GM18526 (cell line): ENCODE data around the gene FKBP5.

Source experiments
- POLR2A ChIP-seq: IDR thresholded peaks from 3 replicates; pipeline ENCODE4 v1.6.1; 2011; ENCODE audit not compliant: insufficient read length; ENCODE audit errors: extremely low read depth

Gene FKBP5

GRCh38 chr6:35576682-35577081, 112.0 kb downstream of the FKBP5 start:
- no peak for TF ChIP-seq POLR2A

- TF ChIP-seq POLR2A = no peak
Measured at GRCh38 chr6:35573495-35574110, 115.1 kb downstream of the FKBP5 start.

- no peak for TF ChIP-seq POLR2A
Measured at GRCh38 chr6:35569011-35569461, 119.7 kb downstream of the FKBP5 start.

- TF ChIP-seq POLR2A = no peak
Measured at GRCh38 chr6:35566794-35567193, 121.9 kb downstream of the FKBP5 start.

GRCh38 chr6:35564733-35565132, 124.0 kb downstream of the FKBP5 start:
- no peak for TF ChIP-seq POLR2A

- TF ChIP-seq POLR2A = no peak
Measured at GRCh38 chr6:35562060-35562459, 126.7 kb downstream of the FKBP5 start.

GRCh38 chr6:35561113-35561512, 127.6 kb downstream of the FKBP5 start:
- no peak for TF ChIP-seq POLR2A

GRCh38 chr6:35558571-35558970, 130.1 kb downstream of the FKBP5 start:
- TF ChIP-seq POLR2A = no peak

GRCh38 chr6:35557239-35557638, 131.5 kb downstream of the FKBP5 start:
- no peak for TF ChIP-seq POLR2A

- no peak for TF ChIP-seq POLR2A
Measured at GRCh38 chr6:35554811-35555210, 133.9 kb downstream of the FKBP5 start.

- TF ChIP-seq POLR2A = no peak
Measured at GRCh38 chr6:35553315-35553714, 135.4 kb downstream of the FKBP5 start.

GRCh38 chr6:35552285-35552917, 136.3 kb downstream of the FKBP5 start:
- TF ChIP-seq POLR2A = no peak

- no peak for TF ChIP-seq POLR2A
Measured at GRCh38 chr6:35550437-35550836, 138.3 kb downstream of the FKBP5 start.

GRCh38 chr6:35547676-35548075, 141.0 kb downstream of the FKBP5 start:
- TF ChIP-seq POLR2A = no peak

GRCh38 chr6:35544769-35545361, 143.8 kb downstream of the FKBP5 start:
- TF ChIP-seq POLR2A = no peak

GRCh38 chr6:35543459-35544193, 145.1 kb downstream of the FKBP5 start:
- TF ChIP-seq POLR2A = no peak
